ENCODE data around the gene ATRX. TPM values are rescaled to one million over a fixed set of nuclear protein-coding genes. Genes with fewer than 3 reads are reported as not detected.
A peak's percentile ranks its signal among the peaks of the same experiment; 100 is the strongest.
"Not testable (repeated sequence)": the region's sequence is repeated elsewhere in the genome, so short reads cannot be mapped to it uniquely, and the experiment has no call there.

The ATRX gene, protein sequence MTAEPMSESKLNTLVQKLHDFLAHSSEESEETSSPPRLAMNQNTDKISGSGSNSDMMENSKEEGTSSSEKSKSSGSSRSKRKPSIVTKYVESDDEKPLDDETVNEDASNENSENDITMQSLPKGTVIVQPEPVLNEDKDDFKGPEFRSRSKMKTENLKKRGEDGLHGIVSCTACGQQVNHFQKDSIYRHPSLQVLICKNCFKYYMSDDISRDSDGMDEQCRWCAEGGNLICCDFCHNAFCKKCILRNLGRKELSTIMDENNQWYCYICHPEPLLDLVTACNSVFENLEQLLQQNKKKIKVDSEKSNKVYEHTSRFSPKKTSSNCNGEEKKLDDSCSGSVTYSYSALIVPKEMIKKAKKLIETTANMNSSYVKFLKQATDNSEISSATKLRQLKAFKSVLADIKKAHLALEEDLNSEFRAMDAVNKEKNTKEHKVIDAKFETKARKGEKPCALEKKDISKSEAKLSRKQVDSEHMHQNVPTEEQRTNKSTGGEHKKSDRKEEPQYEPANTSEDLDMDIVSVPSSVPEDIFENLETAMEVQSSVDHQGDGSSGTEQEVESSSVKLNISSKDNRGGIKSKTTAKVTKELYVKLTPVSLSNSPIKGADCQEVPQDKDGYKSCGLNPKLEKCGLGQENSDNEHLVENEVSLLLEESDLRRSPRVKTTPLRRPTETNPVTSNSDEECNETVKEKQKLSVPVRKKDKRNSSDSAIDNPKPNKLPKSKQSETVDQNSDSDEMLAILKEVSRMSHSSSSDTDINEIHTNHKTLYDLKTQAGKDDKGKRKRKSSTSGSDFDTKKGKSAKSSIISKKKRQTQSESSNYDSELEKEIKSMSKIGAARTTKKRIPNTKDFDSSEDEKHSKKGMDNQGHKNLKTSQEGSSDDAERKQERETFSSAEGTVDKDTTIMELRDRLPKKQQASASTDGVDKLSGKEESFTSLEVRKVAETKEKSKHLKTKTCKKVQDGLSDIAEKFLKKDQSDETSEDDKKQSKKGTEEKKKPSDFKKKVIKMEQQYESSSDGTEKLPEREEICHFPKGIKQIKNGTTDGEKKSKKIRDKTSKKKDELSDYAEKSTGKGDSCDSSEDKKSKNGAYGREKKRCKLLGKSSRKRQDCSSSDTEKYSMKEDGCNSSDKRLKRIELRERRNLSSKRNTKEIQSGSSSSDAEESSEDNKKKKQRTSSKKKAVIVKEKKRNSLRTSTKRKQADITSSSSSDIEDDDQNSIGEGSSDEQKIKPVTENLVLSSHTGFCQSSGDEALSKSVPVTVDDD (N-terminal part only)
- polyA plus RNA-seq (2012; ENCODE audit: missing spikeins), result 41.3 TPM

DNA sequence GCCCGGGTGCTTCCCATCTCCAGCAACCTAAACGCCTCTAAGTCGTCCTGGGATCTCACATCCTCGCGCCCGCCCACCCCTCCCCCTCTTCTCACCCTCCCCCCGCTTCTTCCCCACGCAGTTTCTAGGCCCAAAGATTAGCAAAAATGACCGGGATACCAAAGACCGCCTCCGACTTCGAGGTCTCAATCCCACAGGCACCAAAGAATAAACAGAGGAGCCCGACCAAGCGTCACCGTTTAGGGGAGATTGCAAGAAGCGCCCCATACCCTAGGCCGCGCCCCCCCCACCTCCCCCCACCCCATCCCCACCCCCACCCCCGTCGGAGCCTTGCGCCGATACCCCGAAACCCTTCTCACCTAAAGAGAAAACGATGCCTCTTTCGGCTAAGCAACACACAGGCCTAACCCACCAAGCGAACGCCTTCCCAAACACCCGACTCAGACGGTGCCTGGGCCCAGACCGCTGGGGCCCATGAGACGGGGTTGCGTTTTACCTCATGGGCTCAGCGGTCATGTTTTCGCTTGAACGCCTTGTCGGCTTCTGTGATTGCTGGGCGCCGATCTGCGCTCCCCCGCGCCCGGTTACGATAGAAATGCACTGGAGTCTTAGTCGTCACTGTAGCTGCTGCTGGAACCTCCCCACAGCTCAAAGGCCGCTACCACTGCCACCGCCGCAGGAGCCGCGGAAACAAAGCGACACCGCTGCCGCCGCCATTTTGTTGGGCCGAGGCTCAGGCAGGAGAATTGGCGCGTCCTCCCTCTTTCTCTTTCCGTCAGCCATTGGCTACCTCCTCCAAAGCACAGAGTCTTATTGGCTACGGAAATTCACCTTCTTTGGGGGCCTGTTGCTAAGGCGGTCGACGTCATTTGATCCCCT, at the start of gene ATRX:
TSS of gene ATRX (minus strand) at position 731 of the 879 bp plus-strand sequence. CDS start at position 516, 215 bp downstream.
- TF ChIP-seq TAF1 (IDR thresholded peaks at IDR 0.05; ENCODE audit: borderline replicate concordance, low read depth, low read length), result peak; percentile 92
- TF ChIP-seq POLR2A (IDR thresholded peaks at IDR 0.05; ENCODE audit: low read depth, low read length), result peak; percentile 86
- TF ChIP-seq POLR2AphosphoS5 (IDR thresholded peaks at IDR 0.05; ENCODE audit: low read depth, low read length), result peak; percentile 79
- peak; percentile 62 for FAIRE-seq
- DNase-seq (ENCODE audit: insufficient read length), result peak; percentile 56

DNA sequence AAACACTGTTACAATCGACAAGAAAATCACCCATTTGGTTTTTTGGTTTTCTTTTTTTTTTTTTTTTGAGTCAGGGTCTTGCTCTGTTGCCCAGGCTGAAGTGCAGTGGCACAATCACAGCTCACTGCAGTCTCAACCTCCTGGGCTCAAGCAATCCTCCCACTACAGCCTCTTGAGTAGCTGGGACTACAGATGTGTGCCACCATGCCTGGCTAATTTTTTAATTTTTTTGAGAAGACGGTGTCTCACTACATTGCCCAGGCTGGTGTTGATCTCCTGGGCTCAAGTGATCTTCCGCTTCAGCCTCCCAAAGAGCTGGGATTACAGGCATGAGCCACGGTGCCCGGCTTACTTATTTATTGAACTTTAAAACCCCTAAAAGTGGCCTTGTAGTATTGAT, 45.5 kb upstream of the ATRX start:
- not testable (repeated sequence) for FAIRE-seq; DNase-seq (ENCODE audit: insufficient read length)

DNA sequence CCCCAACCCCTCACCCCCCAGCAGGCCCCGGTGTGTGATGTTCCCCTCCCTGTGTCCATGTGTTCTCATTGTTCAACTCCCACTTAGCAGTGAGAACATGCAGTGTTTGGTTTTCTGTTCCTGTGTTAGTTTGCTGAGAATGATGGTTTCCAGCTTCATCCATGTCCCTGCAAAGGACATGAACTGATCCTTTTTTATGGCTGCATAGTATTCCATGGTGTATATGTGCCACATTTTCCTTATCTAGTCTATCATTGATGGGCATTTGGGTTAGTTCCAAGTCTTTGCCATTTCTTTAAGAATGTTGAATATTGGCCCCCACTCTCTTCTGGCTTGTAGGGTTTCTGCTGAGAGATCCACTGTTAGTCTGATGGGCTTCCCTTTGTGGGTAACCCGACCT, 36.0 kb upstream of the ATRX start:
- not testable (repeated sequence) for FAIRE-seq; DNase-seq (ENCODE audit: insufficient read length)

DNA sequence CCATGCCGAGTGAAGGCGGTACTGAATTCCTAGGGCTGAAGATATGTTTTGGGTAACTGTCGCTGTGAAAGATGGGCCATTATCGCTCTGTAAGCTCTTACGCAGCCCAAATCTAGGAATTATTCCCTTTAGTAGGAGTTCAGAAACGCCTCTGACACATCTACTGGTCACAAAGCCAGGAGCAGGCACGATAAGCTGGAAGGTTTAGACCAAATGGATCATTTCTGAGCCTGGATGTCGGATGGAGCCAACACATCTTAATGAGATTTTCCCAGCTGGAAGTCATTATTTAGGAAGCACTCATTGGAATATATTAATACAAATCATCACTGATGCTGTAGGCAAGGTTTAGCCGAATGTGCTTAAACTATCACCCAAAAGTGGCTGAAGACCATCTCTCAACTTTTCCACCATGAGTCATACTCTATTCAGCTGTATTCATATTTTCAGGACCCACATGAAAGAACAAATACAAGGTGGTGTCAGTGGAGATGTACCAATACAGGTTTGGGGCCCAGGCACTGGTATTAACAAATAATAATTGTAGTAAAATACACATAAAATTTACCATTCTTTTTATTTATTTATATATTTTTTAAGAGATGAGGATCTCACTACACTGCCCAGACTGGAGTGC, 34.2 kb upstream of the ATRX start:
- no peak for TF ChIP-seq POLR2AphosphoS5 (IDR thresholded peaks at IDR 0.05; ENCODE audit: low read depth, low read length)
- DNase-seq (ENCODE audit: insufficient read length) (no peak), FAIRE-seq (no peak)

DNA sequence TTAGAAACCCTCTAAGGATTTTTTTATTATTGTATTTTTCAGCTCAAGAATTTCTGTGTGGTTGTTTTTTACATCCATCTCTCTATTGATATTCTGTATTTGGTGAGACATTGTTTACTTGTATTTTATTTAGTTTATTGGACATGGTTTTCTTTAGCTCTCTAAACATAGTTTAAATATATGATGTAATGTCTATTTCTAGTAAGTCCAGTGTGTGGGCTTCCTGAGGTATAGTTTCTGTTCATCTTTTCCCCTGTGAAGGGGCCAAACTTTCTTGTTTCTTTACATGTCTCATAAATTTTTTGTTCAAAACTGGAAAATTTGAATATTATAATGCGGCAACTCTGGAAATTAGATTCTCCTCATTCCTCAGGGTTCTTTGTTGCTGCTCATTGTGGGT, 28.2 kb upstream of the ATRX start:
- TF ChIP-seq POLR2A (IDR thresholded peaks at IDR 0.05; ENCODE audit: low read depth, low read length) (no peak), TAF1 (IDR thresholded peaks at IDR 0.05; ENCODE audit: borderline replicate concordance, low read depth, low read length) (no peak), POLR2AphosphoS5 (IDR thresholded peaks at IDR 0.05; ENCODE audit: low read depth, low read length) (no peak)
- no peak for FAIRE-seq
- DNase-seq (ENCODE audit: insufficient read length), result no peak

DNA sequence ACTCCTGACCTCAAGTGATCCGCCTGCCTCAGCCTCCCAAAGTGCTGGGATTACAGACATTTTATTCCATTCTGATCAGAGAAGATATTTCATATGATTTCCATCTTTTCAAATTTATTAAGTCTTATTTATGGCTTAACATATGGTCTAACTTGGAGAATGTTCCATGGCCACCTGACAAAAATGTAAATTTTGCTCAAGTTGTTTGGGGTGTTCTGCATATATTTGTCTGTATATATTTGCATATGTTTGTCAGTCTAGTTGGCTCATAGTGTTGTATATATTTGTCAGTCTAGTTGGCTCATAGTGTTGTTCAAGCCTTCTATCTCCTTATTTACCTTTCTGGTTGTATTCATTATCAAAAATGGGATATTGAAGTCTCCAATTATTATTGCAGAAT, 16.2 kb upstream of the ATRX start:
- DNase-seq (ENCODE audit: insufficient read length), result no peak
- no peak for TF ChIP-seq POLR2AphosphoS5 (IDR thresholded peaks at IDR 0.05; ENCODE audit: low read depth, low read length)
- no peak for TF ChIP-seq POLR2A (IDR thresholded peaks at IDR 0.05; ENCODE audit: low read depth, low read length)
- TF ChIP-seq TAF1 (IDR thresholded peaks at IDR 0.05; ENCODE audit: borderline replicate concordance, low read depth, low read length), result no peak
- FAIRE-seq, result no peak

DNA sequence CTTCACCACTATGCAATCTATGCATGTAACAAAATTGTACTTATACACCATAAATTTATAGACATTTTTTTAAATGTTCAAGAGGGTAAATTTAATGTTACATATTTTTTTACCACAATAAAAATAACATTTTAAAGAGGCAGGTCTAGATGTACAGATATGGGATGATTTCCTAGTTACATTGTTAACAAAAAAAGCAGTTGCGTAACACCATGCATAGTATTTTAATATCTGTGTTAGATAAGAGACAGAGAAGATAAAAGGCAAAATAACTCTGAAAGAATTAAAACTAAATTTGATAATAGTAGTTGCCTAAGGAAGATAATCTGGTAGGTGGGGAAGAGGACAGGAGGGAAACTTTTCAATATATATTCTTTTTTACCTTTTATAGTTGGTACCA, 9.1 kb upstream of the ATRX start:
- no peak for TF ChIP-seq TAF1 (IDR thresholded peaks at IDR 0.05; ENCODE audit: borderline replicate concordance, low read depth, low read length)
- TF ChIP-seq POLR2A (IDR thresholded peaks at IDR 0.05; ENCODE audit: low read depth, low read length), result no peak
- TF ChIP-seq POLR2AphosphoS5 (IDR thresholded peaks at IDR 0.05; ENCODE audit: low read depth, low read length), result no peak
- FAIRE-seq (no peak), DNase-seq (ENCODE audit: insufficient read length) (no peak)

DNA sequence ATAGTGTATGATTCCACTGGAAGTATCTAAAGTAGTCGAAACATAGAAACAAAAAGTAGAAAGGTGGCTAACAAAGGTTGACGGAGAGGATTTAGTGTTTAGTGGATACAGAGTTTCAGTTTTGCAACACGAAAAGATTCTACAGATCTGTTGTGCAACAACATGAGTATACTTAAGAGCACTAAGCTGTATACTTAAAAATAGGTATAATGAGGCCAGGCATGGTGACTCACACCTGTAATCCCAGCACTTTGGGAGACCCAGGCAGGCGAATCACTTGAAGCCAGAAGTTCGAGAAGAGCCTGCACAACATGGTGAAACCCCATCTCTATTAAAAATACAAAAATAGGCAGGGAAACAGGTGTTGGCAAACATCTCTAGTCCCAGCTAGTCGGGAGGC, 7.9 kb upstream of the ATRX start:
- TF ChIP-seq TAF1 (IDR thresholded peaks at IDR 0.05; ENCODE audit: borderline replicate concordance, low read depth, low read length) (no peak), POLR2AphosphoS5 (IDR thresholded peaks at IDR 0.05; ENCODE audit: low read depth, low read length) (no peak), POLR2A (IDR thresholded peaks at IDR 0.05; ENCODE audit: low read depth, low read length) (no peak)
- no peak for FAIRE-seq

DNA sequence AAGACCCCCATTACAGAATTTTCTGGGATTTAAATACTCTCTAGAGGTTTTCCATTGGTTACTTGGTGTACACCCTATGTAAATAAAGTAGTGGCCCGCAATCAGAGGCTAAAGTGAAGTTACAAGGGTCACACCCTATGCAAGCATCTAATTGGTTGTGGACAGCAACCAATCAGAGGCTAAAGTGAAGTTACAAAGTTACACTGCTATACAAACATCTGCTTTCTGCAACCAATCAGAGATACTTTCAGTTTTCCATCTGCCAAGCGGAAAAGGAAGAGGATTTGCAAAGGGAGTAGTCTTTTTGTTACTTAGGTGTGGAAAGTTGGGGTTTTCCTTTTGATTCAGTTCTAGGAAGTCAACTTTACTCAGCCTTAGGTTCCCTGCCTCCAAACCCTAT, 2.0 kb upstream of the ATRX start:
- DNase-seq (ENCODE audit: insufficient read length) (no peak), FAIRE-seq (no peak)
- TF ChIP-seq TAF1 (IDR thresholded peaks at IDR 0.05; ENCODE audit: borderline replicate concordance, low read depth, low read length), result no peak
- no peak for TF ChIP-seq POLR2AphosphoS5 (IDR thresholded peaks at IDR 0.05; ENCODE audit: low read depth, low read length)
- TF ChIP-seq POLR2A (IDR thresholded peaks at IDR 0.05; ENCODE audit: low read depth, low read length), result no peak

More for the DNA sequence above, 7.9 kb upstream of the ATRX start:
- DNase-seq (ENCODE audit: insufficient read length), result no peak

DNA sequence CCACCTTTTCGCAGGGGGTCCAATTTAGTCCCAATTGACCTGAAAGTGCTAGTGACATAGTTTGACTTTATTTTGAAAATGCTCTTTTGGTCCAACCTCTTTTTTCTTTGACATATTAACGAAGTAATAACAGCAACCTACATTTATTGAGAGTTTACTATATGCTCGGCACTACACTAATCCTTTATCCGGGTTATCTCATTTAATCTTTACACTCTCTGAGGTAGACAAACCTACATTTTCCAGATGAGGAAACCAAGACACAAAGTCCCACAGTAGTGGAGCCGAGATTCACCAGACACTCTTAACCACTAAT, 307 bp upstream of the ATRX start:
- DNase-seq (ENCODE audit: insufficient read length) (no peak), FAIRE-seq (no peak)
- TF ChIP-seq POLR2AphosphoS5 (IDR thresholded peaks at IDR 0.05; ENCODE audit: low read depth, low read length) (no peak), TAF1 (IDR thresholded peaks at IDR 0.05; ENCODE audit: borderline replicate concordance, low read depth, low read length) (no peak), POLR2A (IDR thresholded peaks at IDR 0.05; ENCODE audit: low read depth, low read length) (no peak)

All from GM12892 (cell line).